Inflammatory macrophage treated with lipopolysaccharide for 1 hour (primary cell): Measurements from ENCODE around the gene TSPO2.
A peak's percentile ranks its signal among the peaks of the same experiment; 100 is the strongest.

Experiments used
- DNase-seq, 2 donors: peaks; one replicate each; pipeline ENCODE4 v3.0.0-alpha.2; 2020 to 2022

TSPO2 gene

DNA sequence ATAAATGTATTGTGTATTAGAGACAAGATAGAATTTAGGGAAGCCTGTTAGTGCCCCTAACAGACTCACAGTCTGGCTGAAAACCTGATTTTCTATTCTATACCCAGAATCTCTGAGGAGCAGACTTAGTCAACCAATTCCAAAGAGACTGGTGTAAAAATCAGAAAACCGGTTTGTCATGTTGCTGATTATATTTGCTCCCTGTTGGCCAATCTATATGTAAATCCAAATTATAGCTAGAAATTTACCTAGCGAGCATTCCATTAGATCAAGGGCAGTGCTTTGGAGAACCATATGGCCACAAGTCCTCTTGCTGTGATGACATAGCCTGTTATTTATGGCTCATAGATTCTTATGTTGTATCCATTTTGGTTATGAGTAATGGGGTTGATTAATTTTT is 35.3 kb downstream of the TSPO2 start:
- DNase-seq: no peak

DNA sequence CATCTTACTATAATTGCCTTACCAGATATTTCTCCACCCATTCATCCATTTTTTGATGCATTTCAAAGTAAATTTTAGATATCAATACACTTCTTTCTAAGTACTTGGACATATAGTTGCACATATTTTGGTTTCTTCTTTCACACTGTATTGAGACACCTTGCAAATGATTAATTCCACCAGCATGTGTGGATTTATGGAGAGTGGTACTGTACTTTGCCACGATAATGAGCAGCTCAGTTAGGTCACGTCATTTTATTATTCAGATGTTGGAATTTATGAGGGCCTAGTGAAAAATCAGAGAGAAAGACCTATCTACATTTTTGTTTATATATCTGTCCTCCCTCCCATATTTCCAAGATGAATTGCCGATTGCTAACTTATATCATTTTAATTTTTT is 35.8 kb downstream of the TSPO2 start:
- no peak for DNase-seq

GRCh38 chr6:41079080-41079479 is 36.8 kb downstream of the TSPO2 start:
- DNase-seq: no peak

- DNase-seq: no peak
Observed at GRCh38 chr6:41080621-41081020, 38.4 kb downstream of the TSPO2 start.

GRCh38 chr6:41083072-41083471 is 40.8 kb downstream of the TSPO2 start:
- DNase-seq: no peak

- DNase-seq: no peak
Observed at GRCh38 chr6:41085182-41085581, 42.9 kb downstream of the TSPO2 start.

DNA sequence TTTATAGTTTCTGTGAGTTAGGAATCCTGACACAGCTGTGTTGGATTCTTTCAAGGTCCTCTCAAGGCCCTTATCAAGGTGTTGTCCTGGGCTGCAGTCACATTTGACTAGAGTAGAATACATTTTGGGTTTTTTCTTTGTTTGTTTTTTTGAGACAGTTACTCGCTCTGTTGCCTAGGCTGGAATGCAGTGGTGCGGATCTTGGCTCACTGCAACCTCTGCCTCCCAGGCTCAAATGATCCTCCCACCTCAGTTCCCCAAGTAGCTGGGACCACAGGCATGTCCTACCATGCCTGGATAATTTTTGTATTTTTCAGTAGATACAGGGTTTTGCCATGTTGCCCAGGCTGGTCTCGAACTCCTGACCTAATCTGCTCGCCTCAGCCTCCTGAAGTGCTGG is 46.2 kb downstream of the TSPO2 start:
- no peak for DNase-seq

DNA sequence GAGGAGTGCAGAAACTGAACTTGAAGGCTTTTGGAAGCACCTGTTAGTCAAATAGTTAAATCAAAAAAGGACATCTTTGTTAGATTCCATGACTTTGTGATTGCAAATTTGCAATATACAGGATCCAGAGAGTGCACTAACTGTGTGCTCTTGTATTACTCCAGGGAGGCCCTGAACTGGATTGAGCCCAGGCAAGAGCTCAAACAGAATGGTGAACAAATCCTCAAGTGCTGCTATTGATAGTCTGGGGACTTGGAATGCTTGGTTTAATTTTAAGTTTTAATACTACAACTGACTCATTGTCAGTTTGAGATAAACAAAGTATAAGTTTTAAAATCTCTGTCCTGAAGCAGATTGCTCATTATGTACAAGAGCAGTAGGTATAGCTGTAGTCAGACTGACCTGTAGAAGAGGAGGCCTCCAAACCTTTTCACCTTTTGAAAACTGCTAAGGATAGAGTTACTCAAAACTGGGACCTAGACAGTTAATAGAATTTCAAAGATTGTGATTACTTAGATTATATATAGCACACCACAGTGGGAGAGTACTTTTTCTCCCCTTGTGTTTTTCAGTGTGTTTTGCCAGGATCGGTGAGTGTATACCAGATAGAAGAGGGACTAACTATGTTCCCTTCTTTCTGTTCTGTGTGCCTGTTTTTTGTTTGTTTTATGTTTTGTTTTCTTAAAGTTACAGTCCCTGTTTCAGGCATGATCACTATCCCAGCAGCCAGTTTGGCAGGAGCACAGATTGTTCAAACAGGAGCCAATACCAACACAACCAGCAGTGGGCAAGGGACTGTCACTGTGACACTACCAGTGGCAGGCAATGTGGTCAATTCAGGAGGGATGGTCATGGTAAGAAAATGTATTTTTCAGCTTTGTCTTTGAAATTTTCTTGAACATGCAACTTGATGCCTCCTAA is 48.8 kb downstream of the TSPO2 start:
- DNase-seq: no peak

GRCh38 chr6:41092421-41093140 is 50.3 kb downstream of the TSPO2 start:
- DNase-seq: peak; percentile 31 to 51

GRCh38 chr6:41093729-41094128 is 51.5 kb downstream of the TSPO2 start:
- DNase-seq: no peak
